HepG2 (cell line): ENCODE data around the gene CCDC88C. TPM values are rescaled to one million over a fixed set of nuclear protein-coding genes. Genes with fewer than 3 reads are reported as not detected.

Source experiments
- FIP1L1 ChIP-seq: fragments of 200-400 bp; formaldehyde crosslinking; IDR thresholded peaks from 2 replicates; pipeline ENCODE4 v1.6.1; 2018; ENCODE audit warnings: low read depth, mild to moderate bottlenecking, low read length, moderate library complexity, borderline replicate concordance; ENCODE audit not compliant: insufficient read depth
- FLYWCH1 ChIP-seq: sonication (generic); formaldehyde crosslinking; IDR thresholded peaks from 2 replicates; pipeline ENCODE4 v1.8.1; 2023; ENCODE audit warnings: mild to moderate bottlenecking, missing genetic modification reagents
- HDAC6 ChIP-seq: fragments of 200-600 bp; sonication (generic); IDR thresholded peaks from 2 replicates; pipeline ENCODE4 v1.7.0; 2017; ENCODE audit warnings: mild to moderate bottlenecking, antibody characterized with exemption, low read length, low read depth
- NCOA2 ChIP-seq: sonication (generic); formaldehyde crosslinking; IDR thresholded peaks from 2 replicates; pipeline ENCODE4 v1.8.0; 2022; ENCODE audit warnings: inconsistent platforms
- NR2F6 ChIP-seq, 2 experiments: IDR thresholded peaks; 2 replicates each; pipeline ENCODE4 v1.6.1; 2016; ENCODE audit warnings: antibody characterized with exemption in 1 of 2, mild to moderate bottlenecking in 1 of 2
- NR3C1 ChIP-seq: sonication (generic); formaldehyde crosslinking; IDR thresholded peaks from 2 replicates; pipeline ENCODE4 v1.4.0; 2020; ENCODE audit warnings: missing genetic modification reagents
- PREB ChIP-seq: sonication (generic); formaldehyde crosslinking; IDR thresholded peaks from 2 replicates; pipeline ENCODE4 v1.4.0; 2020; ENCODE audit warnings: missing genetic modification reagents
- REXO4 ChIP-seq: sonication (generic); formaldehyde crosslinking; IDR thresholded peaks from 2 replicates; pipeline ENCODE4 v1.8.0; 2022; ENCODE audit warnings: missing genetic modification reagents, mild to moderate bottlenecking, borderline replicate concordance
- SALL2 ChIP-seq: sonication (generic); formaldehyde crosslinking; IDR thresholded peaks from 2 replicates; pipeline ENCODE4 v1.8.1; 2023; ENCODE audit warnings: mild to moderate bottlenecking, missing genetic modification reagents, inconsistent platforms
- TEAD2 ChIP-seq: sonication (generic); formaldehyde crosslinking; IDR thresholded peaks from 2 replicates; pipeline ENCODE4 v1.9.0; 2021; ENCODE audit warnings: missing genetic modification reagents
- ZFP1 ChIP-seq: IDR thresholded peaks from 2 replicates; pipeline ENCODE4 v1.6.1; 2016
- ZNF121 ChIP-seq: sonication (generic); formaldehyde crosslinking; IDR thresholded peaks from 2 replicates; pipeline ENCODE4 v1.5.0; 2020; ENCODE audit warnings: mild to moderate bottlenecking, missing genetic modification reagents
- ZNF446 ChIP-seq: sonication (generic); formaldehyde crosslinking; IDR thresholded peaks from 2 replicates; pipeline ENCODE4 v1.5.0; 2020; ENCODE audit warnings: mild to moderate bottlenecking, missing genetic modification reagents
- ZNF468 ChIP-seq: sonication (generic); formaldehyde crosslinking; IDR thresholded peaks from 2 replicates; pipeline ENCODE4 v1.8.0; 2022; ENCODE audit warnings: mild to moderate bottlenecking, moderate library complexity, missing genetic modification reagents
- ZNF772 ChIP-seq: sonication (generic); formaldehyde crosslinking; IDR thresholded peaks from 2 replicates; pipeline ENCODE4 v1.5.0; 2020; ENCODE audit warnings: mild to moderate bottlenecking, missing genetic modification reagents
- polyA plus RNA-seq, 8 experiments: library from polyadenylated mRNA; depleted of rRNA in 3 of 8; stranded (reverse) in 7 of 8; unstranded in 1 of 8; fragments of >200 nt; fragmentation: Illumina TruSeq in 4 of 8; extraction: Trizol in 4 of 8; gene quantifications; 2 replicates each; pipeline versions ENCODE4 v1.2.1 to v1.2.3, GENCODE V29; 2011 to 2016; ENCODE audit warnings: low read depth in 4 of 8, missing spikeins in 1 of 8, mixed read lengths in 1 of 8; ENCODE audit not compliant: insufficient read depth in 1 of 8
- total RNA-seq, 5 experiments: library from RNA; depleted of rRNA; stranded (reverse); fragments of >200 nt; fragmentation: Illumina TruSeq; extraction: Trizol; gene quantifications; 2 replicates each; pipeline ENCODE4 v1.2.3, GENCODE V29; 2016; ENCODE audit warnings: low read depth in 1 of 5
- TF ChIP-seq, protein P1 (sequence below): sonication (generic); formaldehyde crosslinking; IDR thresholded peaks from 2 replicates; pipeline ENCODE4 v1.4.0; 2020; ENCODE audit warnings: missing genetic modification reagents, borderline replicate concordance
- TF ChIP-seq, protein P2 (sequence below): sonication (generic); formaldehyde crosslinking; IDR thresholded peaks from 2 replicates; pipeline ENCODE4 v1.8.1; 2023; ENCODE audit warnings: mild to moderate bottlenecking, missing genetic modification reagents
- TF ChIP-seq, protein P3 (sequence below): sonication (generic); formaldehyde crosslinking; IDR thresholded peaks from 2 replicates; pipeline ENCODE4 v1.8.1; 2023; ENCODE audit warnings: missing genetic modification reagents, mild to moderate bottlenecking, borderline replicate concordance
- TF ChIP-seq, protein P4 (sequence below): sonication (generic); formaldehyde crosslinking; IDR thresholded peaks from 2 replicates; pipeline ENCODE4 v1.4.0; 2020; ENCODE audit warnings: mild to moderate bottlenecking, low read depth, missing genetic modification reagents

Gene CCDC88C
- total and polyA plus RNA-seq, 2 of the 13 experiments (the other 11 are each of a cell fraction or from before 2014, with no cell fraction given): 3.6 to 11.7 TPM

GRCh38 chr14:91417983-91418386 lies 365 bp upstream of the CCDC88C start (continued):
- TF ChIP-seq, protein P1, sequence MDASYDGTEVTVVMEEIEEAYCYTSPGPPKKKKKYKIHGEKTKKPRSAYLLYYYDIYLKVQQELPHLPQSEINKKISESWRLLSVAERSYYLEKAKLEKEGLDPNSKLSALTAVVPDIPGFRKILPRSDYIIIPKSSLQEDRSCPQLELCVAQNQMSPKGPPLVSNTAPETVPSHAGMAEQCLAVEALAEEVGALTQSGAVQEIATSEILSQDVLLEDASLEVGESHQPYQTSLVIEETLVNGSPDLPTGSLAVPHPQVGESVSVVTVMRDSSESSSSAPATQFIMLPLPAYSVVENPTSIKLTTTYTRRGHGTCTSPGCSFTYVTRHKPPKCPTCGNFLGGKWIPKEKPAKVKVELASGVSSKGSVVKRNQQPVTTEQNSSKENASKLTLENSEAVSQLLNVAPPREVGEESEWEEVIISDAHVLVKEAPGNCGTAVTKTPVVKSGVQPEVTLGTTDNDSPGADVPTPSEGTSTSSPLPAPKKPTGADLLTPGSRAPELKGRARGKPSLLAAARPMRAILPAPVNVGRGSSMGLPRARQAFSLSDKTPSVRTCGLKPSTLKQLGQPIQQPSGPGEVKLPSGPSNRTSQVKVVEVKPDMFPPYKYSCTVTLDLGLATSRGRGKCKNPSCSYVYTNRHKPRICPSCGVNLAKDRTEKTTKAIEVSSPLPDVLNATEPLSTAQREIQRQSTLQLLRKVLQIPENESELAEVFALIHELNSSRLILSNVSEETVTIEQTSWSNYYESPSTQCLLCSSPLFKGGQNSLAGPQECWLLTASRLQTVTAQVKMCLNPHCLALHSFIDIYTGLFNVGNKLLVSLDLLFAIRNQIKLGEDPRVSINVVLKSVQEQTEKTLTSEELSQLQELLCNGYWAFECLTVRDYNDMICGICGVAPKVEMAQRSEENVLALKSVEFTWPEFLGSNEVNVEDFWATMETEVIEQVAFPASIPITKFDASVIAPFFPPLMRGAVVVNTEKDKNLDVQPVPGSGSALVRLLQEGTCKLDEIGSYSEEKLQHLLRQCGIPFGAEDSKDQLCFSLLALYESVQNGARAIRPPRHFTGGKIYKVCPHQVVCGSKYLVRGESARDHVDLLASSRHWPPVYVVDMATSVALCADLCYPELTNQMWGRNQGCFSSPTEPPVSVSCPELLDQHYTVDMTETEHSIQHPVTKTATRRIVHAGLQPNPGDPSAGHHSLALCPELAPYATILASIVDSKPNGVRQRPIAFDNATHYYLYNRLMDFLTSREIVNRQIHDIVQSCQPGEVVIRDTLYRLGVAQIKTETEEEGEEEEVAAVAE (CRISPR knock-in tag): peak; percentile 9; the same call in 1 of the 2 replicates
- TF ChIP-seq ZFP1 (CRISPR knock-in tag) (no peak), SALL2 (0 out of 2 replicates have a peak, but pooled peaks have one; percentile 20), PREB (peak; percentile 88; the same call in 1 of the 2 replicates), ZNF468 (peak; percentile 90; the same call in 1 of the 2 replicates), NCOA2 (CRISPR knock-in tag) (peak; percentile 28; the same call in 1 of the 2 replicates), ZNF446 (peak; percentile 98), ZNF772 (peak; percentile 38; the same call in 1 of the 2 replicates), NR2F6 (IDR thresholded peaks at IDR 0.05) (no peak), NR2F6 (CRISPR knock-in tag; IDR thresholded peaks at IDR 0.05) (no peak), FIP1L1 (no peak), REXO4 (peak; percentile 76; the same call in 1 of the 2 replicates), HDAC6 (no peak), ZNF121 (no peak), FLYWCH1 (CRISPR knock-in tag) (0 out of 2 replicates have a peak, but pooled peaks have one; percentile 17), NR3C1 (CRISPR knock-in tag) (no peak), TEAD2 (peak; percentile 91)
- TF ChIP-seq, protein P2, sequence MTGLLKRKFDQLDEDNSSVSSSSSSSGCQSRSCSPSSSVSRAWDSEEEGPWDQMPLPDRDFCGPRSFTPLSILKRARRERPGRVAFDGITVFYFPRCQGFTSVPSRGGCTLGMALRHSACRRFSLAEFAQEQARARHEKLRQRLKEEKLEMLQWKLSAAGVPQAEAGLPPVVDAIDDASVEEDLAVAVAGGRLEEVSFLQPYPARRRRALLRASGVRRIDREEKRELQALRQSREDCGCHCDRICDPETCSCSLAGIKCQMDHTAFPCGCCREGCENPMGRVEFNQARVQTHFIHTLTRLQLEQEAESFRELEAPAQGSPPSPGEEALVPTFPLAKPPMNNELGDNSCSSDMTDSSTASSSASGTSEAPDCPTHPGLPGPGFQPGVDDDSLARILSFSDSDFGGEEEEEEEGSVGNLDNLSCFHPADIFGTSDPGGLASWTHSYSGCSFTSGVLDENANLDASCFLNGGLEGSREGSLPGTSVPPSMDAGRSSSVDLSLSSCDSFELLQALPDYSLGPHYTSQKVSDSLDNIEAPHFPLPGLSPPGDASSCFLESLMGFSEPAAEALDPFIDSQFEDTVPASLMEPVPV: 0 out of 2 replicates have a peak, but pooled peaks have one; percentile 62
- TF ChIP-seq, protein P3, sequence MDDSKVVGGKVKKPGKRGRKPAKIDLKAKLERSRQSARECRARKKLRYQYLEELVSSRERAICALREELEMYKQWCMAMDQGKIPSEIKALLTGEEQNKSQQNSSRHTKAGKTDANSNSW (CRISPR knock-in tag): peak; percentile 89; the same call in 1 of the 2 replicates
- TF ChIP-seq, protein P4, sequence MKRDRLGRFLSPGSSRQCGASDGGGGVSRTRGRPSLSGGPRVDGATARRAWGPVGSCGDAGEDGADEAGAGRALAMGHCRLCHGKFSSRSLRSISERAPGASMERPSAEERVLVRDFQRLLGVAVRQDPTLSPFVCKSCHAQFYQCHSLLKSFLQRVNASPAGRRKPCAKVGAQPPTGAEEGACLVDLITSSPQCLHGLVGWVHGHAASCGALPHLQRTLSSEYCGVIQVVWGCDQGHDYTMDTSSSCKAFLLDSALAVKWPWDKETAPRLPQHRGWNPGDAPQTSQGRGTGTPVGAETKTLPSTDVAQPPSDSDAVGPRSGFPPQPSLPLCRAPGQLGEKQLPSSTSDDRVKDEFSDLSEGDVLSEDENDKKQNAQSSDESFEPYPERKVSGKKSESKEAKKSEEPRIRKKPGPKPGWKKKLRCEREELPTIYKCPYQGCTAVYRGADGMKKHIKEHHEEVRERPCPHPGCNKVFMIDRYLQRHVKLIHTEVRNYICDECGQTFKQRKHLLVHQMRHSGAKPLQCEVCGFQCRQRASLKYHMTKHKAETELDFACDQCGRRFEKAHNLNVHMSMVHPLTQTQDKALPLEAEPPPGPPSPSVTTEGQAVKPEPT (CRISPR knock-in tag): peak; percentile 65
